ENCODE results near the gene FIBP. TPM values are rescaled to one million over a fixed set of nuclear protein-coding genes. Genes with fewer than 3 reads are reported as not detected.
A peak's percentile ranks its signal among the peaks of the same experiment; 100 is the strongest.

The FIBP gene
- total and polyA plus RNA-seq, 10 of the 15 experiments (the other 5 are each of a cell fraction or from before 2014, with no cell fraction given), result 65.1 to 182 (median 94.6) TPM

DNA sequence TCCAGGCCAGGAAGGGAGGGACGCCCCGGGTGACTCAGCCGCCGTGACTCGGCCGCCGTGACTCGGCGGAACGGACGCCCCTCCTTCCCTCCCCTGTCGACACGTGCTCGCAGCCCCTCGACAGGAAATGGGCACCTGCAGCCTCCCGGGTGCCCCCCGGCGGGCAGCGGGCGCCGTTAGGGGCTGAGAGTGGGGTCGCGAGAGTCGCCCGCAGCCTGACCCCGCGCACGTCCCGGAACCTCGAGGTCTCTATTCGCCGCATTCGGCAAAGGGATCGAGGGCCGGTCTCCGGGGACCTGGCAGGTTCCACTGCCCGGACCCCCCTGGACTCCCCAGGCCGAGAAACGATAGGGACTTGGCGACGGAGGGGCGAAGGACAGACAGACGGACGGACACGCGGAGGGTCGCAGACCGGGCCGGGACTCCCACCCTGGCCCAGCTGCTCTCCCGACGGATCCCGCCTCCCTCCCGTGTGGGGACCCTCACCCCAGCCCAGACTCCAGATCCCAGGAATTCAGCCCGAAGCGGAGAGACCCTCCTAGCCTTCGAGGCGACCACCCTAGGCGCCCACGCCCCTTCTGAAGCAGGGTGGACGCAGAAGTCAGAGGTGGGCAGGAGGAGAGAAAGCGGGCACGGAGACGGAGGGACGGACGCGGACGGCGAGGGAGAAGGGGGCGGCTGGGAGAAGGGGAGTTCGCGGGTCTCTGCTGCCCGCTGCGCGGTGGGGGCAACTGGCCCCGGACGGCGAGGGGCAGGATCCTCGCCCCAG is 11.3 kb upstream of the FIBP start (continued):
- TF ChIP-seq POU2F2 (IDR thresholded peaks at IDR 0.05; ENCODE audit: borderline replicate concordance, low read depth, low read length) (no peak), EGR1 (IDR thresholded peaks at IDR 0.05; ENCODE audit: borderline replicate concordance in 1 of 2, low read depth in 2 of 2, low read length in 2 of 2) (no peak), ZNF217 (IDR thresholded peaks at IDR 0.05) (no peak), NBN (IDR thresholded peaks at IDR 0.05) (0 out of 2 replicates have a peak, but pooled peaks have one; percentile 5), HCFC1 (IDR thresholded peaks at IDR 0.05; ENCODE audit: low read length) (no peak), TCF12 (IDR thresholded peaks at IDR 0.05; ENCODE audit: low read depth, low read length) (no peak; the same call in 1 of the 2 replicates), JUND (IDR thresholded peaks at IDR 0.05; ENCODE audit: low read depth, low read length) (no peak), WRNIP1 (IDR thresholded peaks at IDR 0.05; ENCODE audit: borderline replicate concordance, low read depth, low read length) (no peak), SUZ12 (IDR thresholded peaks at IDR 0.05; ENCODE audit: unreplicated experiment) (no peak), POLR2AphosphoS2 (IDR thresholded peaks at IDR 0.05; ENCODE audit: low read depth, low read length) (no peak), NFXL1 (IDR thresholded peaks at IDR 0.05; ENCODE audit: borderline replicate concordance) (no peak), SREBF2 (IDR thresholded peaks at IDR 0.05; ENCODE audit: low read length) (no peak), NR2C1 (IDR thresholded peaks at IDR 0.05) (no peak), TCF3 (IDR thresholded peaks at IDR 0.05; ENCODE audit: borderline replicate concordance, insufficient read depth, low read depth, low read length) (no peak), ASH2L (IDR thresholded peaks at IDR 0.05; ENCODE audit: borderline replicate concordance, low read depth) (no peak), MYB (IDR thresholded peaks at IDR 0.05; ENCODE audit: borderline replicate concordance, low read depth, low read length) (no peak)
- TF ChIP-seq, protein P1, sequence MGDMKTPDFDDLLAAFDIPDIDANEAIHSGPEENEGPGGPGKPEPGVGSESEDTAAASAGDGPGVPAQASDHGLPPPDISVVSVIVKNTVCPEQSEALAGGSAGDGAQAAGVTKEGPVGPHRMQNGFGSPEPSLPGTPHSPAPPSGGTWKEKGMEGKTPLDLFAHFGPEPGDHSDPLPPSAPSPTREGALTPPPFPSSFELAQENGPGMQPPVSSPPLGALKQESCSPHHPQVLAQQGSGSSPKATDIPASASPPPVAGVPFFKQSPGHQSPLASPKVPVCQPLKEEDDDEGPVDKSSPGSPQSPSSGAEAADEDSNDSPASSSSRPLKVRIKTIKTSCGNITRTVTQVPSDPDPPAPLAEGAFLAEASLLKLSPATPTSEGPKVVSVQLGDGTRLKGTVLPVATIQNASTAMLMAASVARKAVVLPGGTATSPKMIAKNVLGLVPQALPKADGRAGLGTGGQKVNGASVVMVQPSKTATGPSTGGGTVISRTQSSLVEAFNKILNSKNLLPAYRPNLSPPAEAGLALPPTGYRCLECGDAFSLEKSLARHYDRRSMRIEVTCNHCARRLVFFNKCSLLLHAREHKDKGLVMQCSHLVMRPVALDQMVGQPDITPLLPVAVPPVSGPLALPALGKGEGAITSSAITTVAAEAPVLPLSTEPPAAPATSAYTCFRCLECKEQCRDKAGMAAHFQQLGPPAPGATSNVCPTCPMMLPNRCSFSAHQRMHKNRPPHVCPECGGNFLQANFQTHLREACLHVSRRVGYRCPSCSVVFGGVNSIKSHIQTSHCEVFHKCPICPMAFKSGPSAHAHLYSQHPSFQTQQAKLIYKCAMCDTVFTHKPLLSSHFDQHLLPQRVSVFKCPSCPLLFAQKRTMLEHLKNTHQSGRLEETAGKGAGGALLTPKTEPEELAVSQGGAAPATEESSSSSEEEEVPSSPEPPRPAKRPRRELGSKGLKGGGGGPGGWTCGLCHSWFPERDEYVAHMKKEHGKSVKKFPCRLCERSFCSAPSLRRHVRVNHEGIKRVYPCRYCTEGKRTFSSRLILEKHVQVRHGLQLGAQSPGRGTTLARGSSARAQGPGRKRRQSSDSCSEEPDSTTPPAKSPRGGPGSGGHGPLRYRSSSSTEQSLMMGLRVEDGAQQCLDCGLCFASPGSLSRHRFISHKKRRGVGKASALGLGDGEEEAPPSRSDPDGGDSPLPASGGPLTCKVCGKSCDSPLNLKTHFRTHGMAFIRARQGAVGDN (IDR thresholded peaks at IDR 0.05), result peak; percentile 77
- TF ChIP-seq, protein P2, sequence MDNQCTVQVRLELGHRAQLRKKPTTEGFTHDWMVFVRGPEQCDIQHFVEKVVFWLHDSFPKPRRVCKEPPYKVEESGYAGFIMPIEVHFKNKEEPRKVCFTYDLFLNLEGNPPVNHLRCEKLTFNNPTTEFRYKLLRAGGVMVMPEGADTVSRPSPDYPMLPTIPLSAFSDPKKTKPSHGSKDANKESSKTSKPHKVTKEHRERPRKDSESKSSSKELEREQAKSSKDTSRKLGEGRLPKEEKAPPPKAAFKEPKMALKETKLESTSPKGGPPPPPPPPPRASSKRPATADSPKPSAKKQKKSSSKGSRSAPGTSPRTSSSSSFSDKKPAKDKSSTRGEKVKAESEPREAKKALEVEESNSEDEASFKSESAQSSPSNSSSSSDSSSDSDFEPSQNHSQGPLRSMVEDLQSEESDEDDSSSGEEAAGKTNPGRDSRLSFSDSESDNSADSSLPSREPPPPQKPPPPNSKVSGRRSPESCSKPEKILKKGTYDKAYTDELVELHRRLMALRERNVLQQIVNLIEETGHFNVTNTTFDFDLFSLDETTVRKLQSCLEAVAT (IDR thresholded peaks at IDR 0.05), result no peak
- TF ChIP-seq, protein P3, sequence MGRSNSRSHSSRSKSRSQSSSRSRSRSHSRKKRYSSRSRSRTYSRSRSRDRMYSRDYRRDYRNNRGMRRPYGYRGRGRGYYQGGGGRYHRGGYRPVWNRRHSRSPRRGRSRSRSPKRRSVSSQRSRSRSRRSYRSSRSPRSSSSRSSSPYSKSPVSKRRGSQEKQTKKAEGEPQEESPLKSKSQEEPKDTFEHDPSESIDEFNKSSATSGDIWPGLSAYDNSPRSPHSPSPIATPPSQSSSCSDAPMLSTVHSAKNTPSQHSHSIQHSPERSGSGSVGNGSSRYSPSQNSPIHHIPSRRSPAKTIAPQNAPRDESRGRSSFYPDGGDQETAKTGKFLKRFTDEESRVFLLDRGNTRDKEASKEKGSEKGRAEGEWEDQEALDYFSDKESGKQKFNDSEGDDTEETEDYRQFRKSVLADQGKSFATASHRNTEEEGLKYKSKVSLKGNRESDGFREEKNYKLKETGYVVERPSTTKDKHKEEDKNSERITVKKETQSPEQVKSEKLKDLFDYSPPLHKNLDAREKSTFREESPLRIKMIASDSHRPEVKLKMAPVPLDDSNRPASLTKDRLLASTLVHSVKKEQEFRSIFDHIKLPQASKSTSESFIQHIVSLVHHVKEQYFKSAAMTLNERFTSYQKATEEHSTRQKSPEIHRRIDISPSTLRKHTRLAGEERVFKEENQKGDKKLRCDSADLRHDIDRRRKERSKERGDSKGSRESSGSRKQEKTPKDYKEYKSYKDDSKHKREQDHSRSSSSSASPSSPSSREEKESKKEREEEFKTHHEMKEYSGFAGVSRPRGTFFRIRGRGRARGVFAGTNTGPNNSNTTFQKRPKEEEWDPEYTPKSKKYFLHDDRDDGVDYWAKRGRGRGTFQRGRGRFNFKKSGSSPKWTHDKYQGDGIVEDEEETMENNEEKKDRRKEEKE (IDR thresholded peaks at IDR 0.05), result no peak
- TF ChIP-seq, protein P4, sequence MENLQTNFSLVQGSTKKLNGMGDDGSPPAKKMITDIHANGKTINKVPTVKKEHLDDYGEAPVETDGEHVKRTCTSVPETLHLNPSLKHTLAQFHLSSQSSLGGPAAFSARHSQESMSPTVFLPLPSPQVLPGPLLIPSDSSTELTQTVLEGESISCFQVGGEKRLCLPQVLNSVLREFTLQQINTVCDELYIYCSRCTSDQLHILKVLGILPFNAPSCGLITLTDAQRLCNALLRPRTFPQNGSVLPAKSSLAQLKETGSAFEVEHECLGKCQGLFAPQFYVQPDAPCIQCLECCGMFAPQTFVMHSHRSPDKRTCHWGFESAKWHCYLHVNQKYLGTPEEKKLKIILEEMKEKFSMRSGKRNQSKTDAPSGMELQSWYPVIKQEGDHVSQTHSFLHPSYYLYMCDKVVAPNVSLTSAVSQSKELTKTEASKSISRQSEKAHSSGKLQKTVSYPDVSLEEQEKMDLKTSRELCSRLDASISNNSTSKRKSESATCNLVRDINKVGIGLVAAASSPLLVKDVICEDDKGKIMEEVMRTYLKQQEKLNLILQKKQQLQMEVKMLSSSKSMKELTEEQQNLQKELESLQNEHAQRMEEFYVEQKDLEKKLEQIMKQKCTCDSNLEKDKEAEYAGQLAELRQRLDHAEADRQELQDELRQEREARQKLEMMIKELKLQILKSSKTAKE (IDR thresholded peaks at IDR 0.05; ENCODE audit: low read depth, poor library complexity, severe bottlenecking), result no peak

All from GM12878 (cell line).